Stimulated activated memory B cell treated with anti-CD40 and anti-IgM and Interleukin-4, amounts not matched to agents 10 μg/mL and 1 μg/mL and 100 μg/mL, for 72 hours (primary cell): ENCODE results near the gene DAB2IP.

ENCODE experiments used
- ATAC-seq: fragments of 150-1000 bp; cut with Tn5 transposase; 2 replicates; pipeline ENCODE4 v1.10.0; 2021
- H3K27ac Mint-ChIP-seq: one replicate; pipeline ENCODE4 v1.8.0; 2022; ENCODE audit warnings: mild to moderate bottlenecking, mixed read lengths
- H3K27me3 Mint-ChIP-seq: one replicate; pipeline ENCODE4 v1.8.0; 2022; ENCODE audit warnings: mixed read lengths
- H3K36me3 Mint-ChIP-seq: one replicate; pipeline ENCODE4 v1.8.0; 2022; ENCODE audit warnings: mixed read lengths
- H3K4me1 Mint-ChIP-seq: one replicate; pipeline ENCODE4 v1.8.0; 2022; ENCODE audit warnings: mixed read lengths
- H3K4me3 Mint-ChIP-seq: one replicate; pipeline ENCODE4 v1.8.0; 2022; ENCODE audit warnings: mild to moderate bottlenecking, moderate library complexity, mixed read lengths
- H3K9me3 Mint-ChIP-seq: one replicate; pipeline ENCODE4 v1.8.0; 2022; ENCODE audit warnings: mixed read lengths

The DAB2IP gene

GRCh38 chr9:121675381-121675780 lies 23.9 kb downstream of the DAB2IP start:
- Mint-ChIP-seq H3K36me3 (no peaks in the 10 kb centered on the region), H3K27ac (no peak overlapping the region), H3K27me3 (peaks cover 55% of the 10 kb centered on the region), H3K4me1 (no peaks in the 10 kb centered on the region), H3K9me3 (no peaks in the 10 kb centered on the region), H3K4me3 (no peak overlapping the region)
- ATAC-seq: no peak

DNA sequence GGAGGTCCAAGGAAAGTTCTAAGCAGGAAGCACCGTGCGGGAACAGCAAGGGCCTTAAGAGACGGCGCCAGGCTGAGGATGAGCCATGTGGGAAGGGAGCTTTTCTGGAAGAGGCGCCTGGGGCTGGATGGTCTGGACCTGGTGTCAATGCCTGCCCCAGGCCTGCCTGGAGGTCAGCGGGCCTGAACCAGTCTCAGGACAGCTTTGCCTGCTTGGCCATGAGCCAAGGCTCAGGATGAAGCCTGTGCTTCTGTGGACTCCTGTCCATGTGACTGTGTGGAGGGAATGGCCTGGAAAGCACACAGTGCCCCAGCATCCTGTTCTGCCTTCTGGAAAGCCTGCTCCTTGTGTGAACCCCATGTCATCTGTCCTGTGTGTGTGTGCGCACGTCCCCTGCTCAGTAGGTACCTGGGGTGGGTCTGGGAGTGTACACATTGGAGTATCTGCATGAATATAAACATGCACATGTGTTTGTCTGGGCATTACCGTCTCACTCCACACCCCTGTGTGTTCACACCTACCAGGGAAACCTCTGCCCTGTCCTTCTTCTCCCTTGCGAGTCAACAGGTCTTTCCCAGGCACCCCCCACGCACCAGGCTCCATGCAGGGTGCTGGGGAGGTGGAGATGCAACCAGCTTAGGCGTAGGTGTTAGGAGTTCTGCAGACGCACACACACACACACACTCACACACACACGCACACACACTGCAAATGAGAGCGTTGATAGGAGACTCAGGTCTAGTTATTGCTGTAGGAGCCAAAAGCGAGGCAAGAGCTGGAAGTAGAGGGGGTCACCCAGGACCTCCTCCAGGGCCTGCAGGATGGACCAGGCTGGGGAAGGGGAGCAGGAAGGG lies 24.8 kb downstream of the DAB2IP start:
- Mint-ChIP-seq H3K9me3 (no peaks in the 10 kb centered on the region), H3K4me3 (no peak overlapping the region), H3K27me3 (peaks cover 57% of the 10 kb centered on the region), H3K36me3 (no peaks in the 10 kb centered on the region), H3K4me1 (no peaks in the 10 kb centered on the region), H3K27ac (no peak overlapping the region)
- peak; percentile 5 for ATAC-seq

- H3K36me3 Mint-ChIP-seq: no peaks in the 10 kb centered on the region
- H3K4me1 Mint-ChIP-seq: no peaks in the 10 kb centered on the region
- H3K27ac Mint-ChIP-seq: no peak overlapping the region
- H3K9me3 Mint-ChIP-seq: no peaks in the 10 kb centered on the region
- ATAC-seq: no peak
- H3K4me3 Mint-ChIP-seq: no peak overlapping the region
- peaks cover 63% of the 10 kb centered on the region for H3K27me3 Mint-ChIP-seq
Measured at GRCh38 chr9:121676926-121677325, 25.5 kb downstream of the DAB2IP start.

GRCh38 chr9:121678501-121679022 lies 27.1 kb downstream of the DAB2IP start:
- no peaks in the 10 kb centered on the region for H3K4me1 Mint-ChIP-seq
- no peak overlapping the region for H3K4me3 Mint-ChIP-seq
- H3K9me3 Mint-ChIP-seq: no peaks in the 10 kb centered on the region
- H3K36me3 Mint-ChIP-seq: no peaks in the 10 kb centered on the region
- peaks cover 65% of the 10 kb centered on the region for H3K27me3 Mint-ChIP-seq
- H3K27ac Mint-ChIP-seq: no peak overlapping the region
- no peak for ATAC-seq

- Mint-ChIP-seq H3K9me3 (no peaks in the 10 kb centered on the region), H3K36me3 (no peaks in the 10 kb centered on the region), H3K4me1 (no peaks in the 10 kb centered on the region), H3K27me3 (peaks cover 69% of the 10 kb centered on the region), H3K4me3 (no peak overlapping the region), H3K27ac (no peak overlapping the region)
- ATAC-seq: no peak
Measured at GRCh38 chr9:121679901-121680635, 28.6 kb downstream of the DAB2IP start.

DNA sequence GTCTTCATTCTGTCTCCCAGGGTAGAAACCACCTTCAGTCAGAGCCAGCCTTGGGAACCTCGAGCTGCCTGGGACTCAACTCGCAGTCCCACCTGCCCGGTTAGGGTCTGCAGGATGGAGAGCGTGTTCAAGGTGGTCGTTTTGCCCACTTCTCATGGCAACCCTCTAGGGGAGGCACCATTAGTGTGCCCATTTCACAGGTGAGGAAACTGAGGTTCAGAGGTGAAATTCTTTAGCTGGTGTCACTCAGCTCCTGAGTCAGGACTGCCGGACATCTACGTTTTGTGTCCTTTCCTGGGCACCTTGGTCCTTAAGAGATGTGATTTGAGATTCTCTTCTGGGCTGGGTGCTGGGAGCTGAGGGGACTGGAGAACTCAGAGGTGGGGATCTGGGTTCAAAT lies 30.0 kb downstream of the DAB2IP start:
- Mint-ChIP-seq H3K9me3 (no peaks in the 10 kb centered on the region), H3K36me3 (no peaks in the 10 kb centered on the region), H3K27me3 (peaks cover 71% of the 10 kb centered on the region), H3K27ac (no peak overlapping the region), H3K4me3 (no peak overlapping the region), H3K4me1 (no peaks in the 10 kb centered on the region)
- ATAC-seq: no peak

GRCh38 chr9:121682201-121682600 lies 30.8 kb downstream of the DAB2IP start:
- Mint-ChIP-seq H3K9me3 (no peaks in the 10 kb centered on the region), H3K4me1 (peaks cover 7% of the 10 kb centered on the region), H3K36me3 (no peaks in the 10 kb centered on the region), H3K27ac (no peak overlapping the region), H3K4me3 (no peak overlapping the region), H3K27me3 (peaks cover 79% of the 10 kb centered on the region)
- no peak for ATAC-seq

DNA sequence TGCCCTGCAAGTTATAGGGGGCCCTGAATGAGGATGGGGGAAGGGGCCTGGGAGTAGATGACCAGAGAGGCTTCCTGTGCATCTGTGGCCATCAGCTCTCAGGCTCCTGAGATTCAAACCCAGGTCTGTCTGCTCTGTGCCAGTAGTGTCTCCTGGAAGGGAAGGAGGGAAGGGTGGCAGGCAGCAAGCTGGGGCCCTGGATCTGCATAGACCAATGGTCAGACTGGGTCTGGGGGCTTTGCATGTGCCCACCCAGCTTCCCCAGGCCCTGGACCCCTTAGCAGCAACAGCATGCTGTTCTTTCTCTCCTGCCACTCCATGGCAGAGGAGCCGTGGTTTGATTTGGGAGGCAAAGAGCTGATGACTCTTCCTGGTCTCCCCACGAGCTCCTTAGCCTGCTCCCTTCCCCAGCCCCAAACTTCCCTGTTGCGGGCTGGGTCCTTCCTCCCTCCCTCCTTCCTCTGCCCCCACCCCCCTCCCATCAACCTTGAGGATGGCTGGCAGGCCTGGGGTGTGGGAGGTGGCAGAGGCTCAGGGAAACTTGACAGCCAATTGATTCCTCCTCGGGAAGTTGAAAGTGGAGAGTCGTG lies 31.6 kb downstream of the DAB2IP start:
- Mint-ChIP-seq H3K4me1 (peaks cover 8% of the 10 kb centered on the region), H3K27ac (no peak overlapping the region), H3K36me3 (no peaks in the 10 kb centered on the region), H3K27me3 (peaks cover 79% of the 10 kb centered on the region), H3K4me3 (no peak overlapping the region), H3K9me3 (no peaks in the 10 kb centered on the region)
- no peak for ATAC-seq

- no peak overlapping the region for H3K4me3 Mint-ChIP-seq
- ATAC-seq: no peak
- H3K9me3 Mint-ChIP-seq: no peaks in the 10 kb centered on the region
- H3K27me3 Mint-ChIP-seq: peaks cover 79% of the 10 kb centered on the region
- H3K36me3 Mint-ChIP-seq: no peaks in the 10 kb centered on the region
- H3K27ac Mint-ChIP-seq: no peak overlapping the region
- H3K4me1 Mint-ChIP-seq: peaks cover 8% of the 10 kb centered on the region
Measured at GRCh38 chr9:121683652-121684051, 32.2 kb downstream of the DAB2IP start.

DNA sequence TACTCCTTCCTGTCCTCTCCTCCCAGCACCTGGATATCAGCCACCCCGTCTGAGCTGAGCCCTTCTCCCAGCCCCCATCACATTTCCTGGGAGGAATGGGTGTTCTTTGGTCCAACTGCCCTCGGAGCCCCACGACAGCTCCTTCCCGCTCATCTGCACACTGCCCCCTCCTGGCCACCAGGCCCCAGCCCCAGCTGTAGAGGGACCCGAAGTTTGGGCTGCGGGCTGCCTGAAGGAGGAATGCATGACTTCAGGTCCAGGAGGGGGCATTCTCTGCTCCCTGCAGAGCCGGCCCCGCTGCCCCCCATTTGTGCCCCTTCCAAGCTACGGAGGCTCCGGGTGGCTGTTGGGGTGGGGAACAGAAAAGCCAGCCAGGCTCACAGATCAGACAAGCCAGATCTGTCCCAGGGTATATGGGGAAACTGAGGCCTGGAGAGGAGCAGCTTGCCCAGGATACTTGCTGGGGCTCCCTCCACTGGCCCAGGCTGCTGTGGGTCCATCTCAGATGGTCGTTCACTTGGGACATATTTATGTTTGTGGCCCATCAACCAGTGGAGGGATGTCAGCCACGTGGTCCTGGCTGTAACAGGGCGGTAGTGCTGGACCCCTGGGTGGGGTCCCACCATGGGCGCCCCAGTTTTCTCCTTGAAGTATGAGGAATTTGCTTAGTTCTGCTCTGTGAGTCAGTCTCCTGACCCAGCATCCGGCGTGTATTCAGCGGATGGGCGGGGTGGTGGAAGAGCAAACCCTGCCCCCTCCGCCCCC lies 33.1 kb downstream of the DAB2IP start:
- Mint-ChIP-seq H3K9me3 (no peaks in the 10 kb centered on the region), H3K4me1 (peaks cover 8% of the 10 kb centered on the region), H3K4me3 (no peak overlapping the region), H3K27ac (no peak overlapping the region), H3K27me3 (peaks cover 76% of the 10 kb centered on the region), H3K36me3 (no peaks in the 10 kb centered on the region)
- no peak for ATAC-seq

- no peaks in the 10 kb centered on the region for H3K9me3 Mint-ChIP-seq
- H3K27me3 Mint-ChIP-seq: peaks cover 69% of the 10 kb centered on the region
- no peak overlapping the region for H3K4me3 Mint-ChIP-seq
- H3K27ac Mint-ChIP-seq: no peak overlapping the region
- H3K4me1 Mint-ChIP-seq: peaks cover 8% of the 10 kb centered on the region
- no peaks in the 10 kb centered on the region for H3K36me3 Mint-ChIP-seq
- ATAC-seq: no peak
Measured at GRCh38 chr9:121685146-121685794, 33.8 kb downstream of the DAB2IP start.

GRCh38 chr9:121685795-121686377 lies 34.5 kb downstream of the DAB2IP start:
- Mint-ChIP-seq H3K4me3 (no peak overlapping the region), H3K27ac (no peak overlapping the region), H3K27me3 (peaks cover 62% of the 10 kb centered on the region), H3K36me3 (no peaks in the 10 kb centered on the region), H3K4me1 (peaks cover 8% of the 10 kb centered on the region), H3K9me3 (no peaks in the 10 kb centered on the region)
- no peak for ATAC-seq

DNA sequence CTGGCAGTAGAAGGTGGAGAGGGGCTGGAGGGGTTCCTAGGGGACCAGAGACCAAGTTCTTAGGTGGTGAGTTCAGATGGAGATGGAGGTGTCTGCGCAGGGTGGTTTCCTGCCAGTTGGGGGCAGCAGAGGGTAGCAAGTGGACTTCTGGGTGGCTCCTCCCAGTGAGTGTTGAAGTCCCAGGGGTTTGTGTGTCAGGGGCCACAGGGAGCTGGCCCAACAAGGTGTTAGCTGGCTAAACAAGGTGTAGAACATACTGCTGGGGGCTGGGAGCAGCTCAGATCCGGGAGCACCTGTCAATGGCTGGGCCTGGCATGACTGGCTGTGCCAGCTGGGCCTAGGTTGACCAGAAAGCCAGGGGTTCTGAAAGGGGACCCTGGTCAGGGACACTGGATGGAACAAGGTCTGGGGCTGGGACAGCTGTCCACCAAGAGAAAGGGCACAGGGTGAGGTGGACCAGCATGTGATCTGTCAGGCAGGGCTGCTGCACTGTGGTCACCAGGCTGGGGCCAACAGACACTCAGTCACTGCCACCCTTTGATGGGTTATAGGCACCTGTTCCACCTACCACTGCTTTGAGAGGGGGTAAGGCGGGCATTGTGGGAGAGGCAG lies 35.6 kb downstream of the DAB2IP start:
- H3K27ac Mint-ChIP-seq: no peak overlapping the region
- H3K4me3 Mint-ChIP-seq: no peak overlapping the region
- H3K27me3 Mint-ChIP-seq: peaks cover 51% of the 10 kb centered on the region
- no peaks in the 10 kb centered on the region for H3K9me3 Mint-ChIP-seq
- H3K4me1 Mint-ChIP-seq: peaks cover 8% of the 10 kb centered on the region
- peak; percentile 70 for ATAC-seq
- no peaks in the 10 kb centered on the region for H3K36me3 Mint-ChIP-seq

DNA sequence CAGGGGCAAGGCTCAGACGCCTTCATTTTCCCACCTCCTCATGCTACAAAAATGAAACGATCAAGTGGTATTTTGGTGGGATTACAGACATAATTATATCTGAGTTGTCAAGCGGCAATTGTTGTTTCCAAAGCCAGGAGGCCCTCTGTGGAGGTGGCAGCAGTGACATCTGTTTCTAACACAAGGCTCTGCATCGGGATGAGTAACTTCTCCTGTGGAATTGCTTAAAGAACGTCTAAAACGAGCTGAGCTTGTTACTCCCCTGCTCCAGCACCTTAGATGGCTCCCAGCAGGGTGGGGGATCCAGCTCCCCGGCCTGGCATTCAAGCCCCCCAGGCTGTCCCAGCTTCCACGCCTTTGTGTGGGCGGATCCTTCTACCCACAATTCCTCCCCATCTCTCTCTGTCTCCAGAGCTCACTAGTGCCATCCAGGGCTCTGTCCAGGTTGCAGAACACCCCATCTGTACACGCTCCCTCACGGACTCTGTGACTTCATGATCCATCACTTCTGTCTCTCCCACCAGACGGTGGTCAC lies 36.8 kb downstream of the DAB2IP start:
- H3K27ac Mint-ChIP-seq: no peak overlapping the region
- no peak overlapping the region for H3K4me3 Mint-ChIP-seq
- no peak for ATAC-seq
- no peaks in the 10 kb centered on the region for H3K9me3 Mint-ChIP-seq
- H3K27me3 Mint-ChIP-seq: peaks cover 39% of the 10 kb centered on the region
- no peaks in the 10 kb centered on the region for H3K36me3 Mint-ChIP-seq
- H3K4me1 Mint-ChIP-seq: peaks cover 15% of the 10 kb centered on the region
